HEK293T (cell line): ENCODE data around the gene ZMIZ1.

Experiments
- BHLHE40 ChIP-seq: fragments of 450-650 bp; IDR thresholded peaks from 2 replicates; pipeline ENCODE4 v1.6.1; 2016; ENCODE audit warnings: mild to moderate bottlenecking, moderate library complexity, borderline replicate concordance
- CTBP1 ChIP-seq: fragments of 450-650 bp; IDR thresholded peaks from 2 replicates; pipeline ENCODE4 v1.6.1; 2016; ENCODE audit warnings: borderline replicate concordance
- ELF4 ChIP-seq: fragments of 450-650 bp; IDR thresholded peaks from 2 replicates; pipeline ENCODE4 v1.6.1; 2017; ENCODE audit warnings: antibody characterized with exemption
- FOXM1 ChIP-seq: fragments of 450-650 bp; IDR thresholded peaks from 2 replicates; pipeline ENCODE4 v1.6.1; 2017; ENCODE audit warnings: mild to moderate bottlenecking, borderline replicate concordance
- L3MBTL2 ChIP-seq: fragments of 450-650 bp; conservative IDR thresholded peaks from 2 replicates; pipeline ENCODE4 v1.6.1; 2016; ENCODE audit warnings: mild to moderate bottlenecking
- LEF1 ChIP-seq: fragments of 450-650 bp; IDR thresholded peaks from 2 replicates; pipeline ENCODE4 v1.6.1; 2017; ENCODE audit warnings: mild to moderate bottlenecking, borderline replicate concordance
- SP1 ChIP-seq: fragments of 450-650 bp; IDR thresholded peaks from 2 replicates; pipeline ENCODE4 v1.6.1; 2017
- TARDBP ChIP-seq: fragments of 450-650 bp; IDR thresholded peaks from 2 replicates; pipeline ENCODE4 v1.6.1; 2016
- ZNF384 ChIP-seq: fragments of 450-650 bp; IDR thresholded peaks from 2 replicates; pipeline ENCODE4 v1.6.1; 2016

GRCh38 chr10:79038841-79039201 is 29.9 kb upstream of the ZMIZ1 start:
- TF ChIP-seq BHLHE40 (no peak), SP1 (no peak), LEF1 (no peak), ELF4 (no peak), TARDBP (no peak), ZNF384 (no peak), FOXM1 (no peak), L3MBTL2 (peak; percentile 68), CTBP1 (no peak)
